ENCODE data around the gene PPP1R14C. TPM values are rescaled to one million over a fixed set of nuclear protein-coding genes. Genes with fewer than 3 reads are reported as not detected.

PPP1R14C gene
- total RNA-seq, 1 experiment from 2014 or later, result 12.1 TPM

- Histone ChIP-seq H3K4me3 (no peak overlapping the region), H3K9me3 (ENCODE audit: insufficient read depth, low read depth) (peaks cover 5% of the 10 kb centered on the region; the same call in 1 of the 2 replicates), H3K79me2 (ENCODE audit: low read depth) (no peaks in the 10 kb centered on the region), H3F3A (ENCODE audit: insufficient read depth, low read depth) (peaks cover 4% of the 10 kb centered on the region; the same call in 1 of the 2 replicates), H4K20me1 (ENCODE audit: insufficient read depth) (no peaks in the 10 kb centered on the region), H3K4me1 (replicated peaks; ENCODE audit: insufficient read depth) (peaks cover 15% of the 10 kb centered on the region; the same call in 1 of the 2 replicates), H3K27me3 (ENCODE audit: insufficient read depth, low read depth) (no peaks in the 10 kb centered on the region), H2AFZ (no peak overlapping the region), H3K9me2 (ENCODE audit: insufficient read depth) (no peaks in the 10 kb centered on the region), H3K27ac (no peak overlapping the region), H3K4me2 (no peak overlapping the region), H3K36me3 (ENCODE audit: low read depth) (no peaks in the 10 kb centered on the region)
- no peak for TF ChIP-seq EZH2 (IDR thresholded peaks at IDR 0.05; ENCODE audit: low read depth)
- no peak for TF ChIP-seq CTCF (conservative IDR thresholded peaks at IDR 0.05)
- CTCF ChIA-PET, result no interaction called here
- POLR2A ChIA-PET (ENCODE audit: unreplicated experiment), result no interaction called here
- intact Hi-C loops (cut with micrococcal nuclease; ENCODE audit: unreplicated experiment), result no loop called here
- DNase-seq, result no peak
- no TSS peak for BruUV-seq (replicated peaks)
These were observed 146.7 kb downstream of the PPP1R14C start for GRCh38 chr6:150289454-150290071.

GRCh38 chr6:150290429-150290828, 147.6 kb downstream of the PPP1R14C start:
- Histone ChIP-seq H4K20me1 (ENCODE audit: insufficient read depth) (no peaks in the 10 kb centered on the region), H3K9me2 (ENCODE audit: insufficient read depth) (no peaks in the 10 kb centered on the region), H2AFZ (no peak overlapping the region), H3K27me3 (ENCODE audit: insufficient read depth, low read depth) (no peaks in the 10 kb centered on the region), H3K4me3 (no peak overlapping the region), H3K4me2 (no peak overlapping the region), H3K27ac (no peak overlapping the region), H3K9me3 (ENCODE audit: insufficient read depth, low read depth) (peaks cover 5% of the 10 kb centered on the region; the same call in 1 of the 2 replicates), H3K4me1 (replicated peaks; ENCODE audit: insufficient read depth) (peaks cover 15% of the 10 kb centered on the region; the same call in 1 of the 2 replicates), H3F3A (ENCODE audit: insufficient read depth, low read depth) (peaks cover 4% of the 10 kb centered on the region; the same call in 1 of the 2 replicates), H3K79me2 (ENCODE audit: low read depth) (no peaks in the 10 kb centered on the region), H3K36me3 (ENCODE audit: low read depth) (no peaks in the 10 kb centered on the region)
- TF ChIP-seq EZH2 (IDR thresholded peaks at IDR 0.05; ENCODE audit: low read depth) (no peak), CTCF (conservative IDR thresholded peaks at IDR 0.05) (no peak)
- no TSS peak for BruUV-seq (replicated peaks)
- intact Hi-C loops (cut with micrococcal nuclease; ENCODE audit: unreplicated experiment), result no loop called here
- ChIA-PET POLR2A (ENCODE audit: unreplicated experiment) (no interaction called here), CTCF (no interaction called here)
- DNase-seq, result peak in 1 of 2 experiments; percentile 31

- H3K9me2 ChIP-seq (ENCODE audit: insufficient read depth), result no peaks in the 10 kb centered on the region
- H3K27ac ChIP-seq, result no peak overlapping the region
- CTCF ChIA-PET, result no interaction called here
- H3K4me2 ChIP-seq, result no peak overlapping the region
- no peaks in the 10 kb centered on the region for H3K27me3 ChIP-seq (ENCODE audit: insufficient read depth, low read depth)
- no TSS peak for BruUV-seq (replicated peaks)
- POLR2A ChIA-PET (ENCODE audit: unreplicated experiment), result no interaction called here
- DNase-seq, result no peak
- H3K4me3 ChIP-seq, result no peak overlapping the region
- peaks cover 4% of the 10 kb centered on the region; the same call in 1 of the 2 replicates for H3F3A ChIP-seq (ENCODE audit: insufficient read depth, low read depth)
- peaks cover 15% of the 10 kb centered on the region; the same call in 1 of the 2 replicates for H3K4me1 ChIP-seq (replicated peaks; ENCODE audit: insufficient read depth)
- TF ChIP-seq EZH2 (IDR thresholded peaks at IDR 0.05; ENCODE audit: low read depth), result no peak
- no peaks in the 10 kb centered on the region for H4K20me1 ChIP-seq (ENCODE audit: insufficient read depth)
- H2AFZ ChIP-seq, result no peak overlapping the region
- H3K79me2 ChIP-seq (ENCODE audit: low read depth), result no peaks in the 10 kb centered on the region
- no peaks in the 10 kb centered on the region for H3K36me3 ChIP-seq (ENCODE audit: low read depth)
- intact Hi-C loops (cut with micrococcal nuclease; ENCODE audit: unreplicated experiment), result no loop called here
- peaks cover 7% of the 10 kb centered on the region; the same call in 1 of the 2 replicates for H3K9me3 ChIP-seq (ENCODE audit: insufficient read depth, low read depth)
These were observed 149.3 kb downstream of the PPP1R14C start for GRCh38 chr6:150291968-150292710.

Data from PC-9 (cell line).